ENCODE results near the gene S1PR5.

Gene S1PR5

GRCh38 chr19:10517361-10517759 is at the start of gene S1PR5:
Gene S1PR5 (minus strand): TSS chr19:10517447. CDS start chr19:10515011, 2,436 bp downstream.
- Histone ChIP-seq H3K36me3 (replicated peaks) (no peaks in the 10 kb centered on the region), H3K9me3 (no peaks in the 10 kb centered on the region), H3K4me1 (peaks cover 5% of the 10 kb centered on the region), H3K27me3 (ENCODE audit: low read depth) (no peaks in the 10 kb centered on the region; the same call in 1 of the 2 replicates), H3K4me3 (peak within 1 kb of the TSS; percentile 54)
- DNase-seq (ENCODE audit: low spot score in 2 of 2) = peak in 1 of 2 experiments; percentile 77
- in situ Hi-C loops (cut with MboI; ENCODE audit: low sequenced_read_pairs) = no loop called here

GRCh38 chr19:10566658-10567410 is 49.6 kb upstream of the S1PR5 start:
- no peak for DNase-seq (ENCODE audit: low spot score in 2 of 2)
- in situ Hi-C loops (cut with MboI; ENCODE audit: low sequenced_read_pairs) = no loop called here
- Histone ChIP-seq H3K36me3 (replicated peaks) (peaks cover 26% of the 10 kb centered on the region), H3K4me3 (no peak overlapping the region), H3K4me1 (peaks cover 18% of the 10 kb centered on the region), H3K27me3 (ENCODE audit: low read depth) (no peaks in the 10 kb centered on the region), H3K9me3 (no peaks in the 10 kb centered on the region)

GRCh38 chr19:10566408-10566657 is 49.1 kb upstream of the S1PR5 start:
- no peaks in the 10 kb centered on the region for H3K9me3 ChIP-seq
- peaks cover 27% of the 10 kb centered on the region for H3K36me3 ChIP-seq (replicated peaks)
- H3K4me3 ChIP-seq = peak overlapping the region; percentile 94
- in situ Hi-C loops (cut with MboI; ENCODE audit: low sequenced_read_pairs) = no loop called here
- H3K27me3 ChIP-seq (ENCODE audit: low read depth) = no peaks in the 10 kb centered on the region
- peaks cover 17% of the 10 kb centered on the region for H3K4me1 ChIP-seq
- DNase-seq (ENCODE audit: low spot score in 2 of 2) = no peak

- Histone ChIP-seq H3K4me1 (peaks cover 17% of the 10 kb centered on the region), H3K9me3 (no peaks in the 10 kb centered on the region), H3K4me3 (peak within 1 kb of the TSS; percentile 94), H3K36me3 (replicated peaks) (peaks cover 33% of the 10 kb centered on the region), H3K27me3 (ENCODE audit: low read depth) (no peaks in the 10 kb centered on the region)
- in situ Hi-C loops (cut with MboI; ENCODE audit: low sequenced_read_pairs) = no loop called here
- peak; percentile 91 to 99 for DNase-seq (ENCODE audit: low spot score in 2 of 2)
Observed at GRCh38 chr19:10565567-10566407, 48.5 kb upstream of the S1PR5 start, which contains the start of gene KRI1. Gene KRI1 (minus strand): TSS chr19:10566010. CDS start chr19:10565999, 11 bp downstream.

GRCh38 chr19:10565028-10565566 is 47.9 kb upstream of the S1PR5 start:
- peak; percentile 37 to 78 for DNase-seq (ENCODE audit: low spot score in 2 of 2)
- H3K4me3 ChIP-seq = peak overlapping the region; percentile 94
- in situ Hi-C loops (cut with MboI; ENCODE audit: low sequenced_read_pairs) = no loop called here
- peaks cover 17% of the 10 kb centered on the region for H3K4me1 ChIP-seq
- no peaks in the 10 kb centered on the region for H3K9me3 ChIP-seq
- H3K27me3 ChIP-seq (ENCODE audit: low read depth) = no peaks in the 10 kb centered on the region
- H3K36me3 ChIP-seq (replicated peaks) = peaks cover 40% of the 10 kb centered on the region

- Histone ChIP-seq H3K4me1 (peaks cover 8% of the 10 kb centered on the region), H3K36me3 (replicated peaks) (peaks cover 63% of the 10 kb centered on the region), H3K4me3 (no peak overlapping the region), H3K9me3 (no peaks in the 10 kb centered on the region), H3K27me3 (ENCODE audit: low read depth) (no peaks in the 10 kb centered on the region)
- in situ Hi-C loops (cut with MboI; ENCODE audit: low sequenced_read_pairs) = no loop called here
- DNase-seq (ENCODE audit: low spot score in 2 of 2) = no peak
Observed at GRCh38 chr19:10562609-10563008, 45.4 kb upstream of the S1PR5 start.

- H3K27me3 ChIP-seq (ENCODE audit: low read depth) = no peaks in the 10 kb centered on the region
- H3K36me3 ChIP-seq (replicated peaks) = peaks cover 84% of the 10 kb centered on the region
- peaks cover 8% of the 10 kb centered on the region for H3K4me1 ChIP-seq
- in situ Hi-C loops (cut with MboI; ENCODE audit: low sequenced_read_pairs) = no loop called here
- no peak overlapping the region for H3K4me3 ChIP-seq
- no peak for DNase-seq (ENCODE audit: low spot score in 2 of 2)
- no peaks in the 10 kb centered on the region for H3K9me3 ChIP-seq
Observed at GRCh38 chr19:10560154-10560553, 42.9 kb upstream of the S1PR5 start.

GRCh38 chr19:10557603-10558197 is 40.5 kb upstream of the S1PR5 start:
- Histone ChIP-seq H3K36me3 (replicated peaks) (peaks cover 91% of the 10 kb centered on the region), H3K4me3 (no peak overlapping the region), H3K4me1 (no peaks in the 10 kb centered on the region), H3K9me3 (no peaks in the 10 kb centered on the region), H3K27me3 (ENCODE audit: low read depth) (no peaks in the 10 kb centered on the region)
- in situ Hi-C loops (cut with MboI; ENCODE audit: low sequenced_read_pairs) = no loop called here
- no peak for DNase-seq (ENCODE audit: low spot score in 2 of 2)

- no peak for DNase-seq (ENCODE audit: low spot score in 2 of 2)
- no peaks in the 10 kb centered on the region for H3K27me3 ChIP-seq (ENCODE audit: low read depth)
- peaks cover 85% of the 10 kb centered on the region for H3K36me3 ChIP-seq (replicated peaks)
- no peaks in the 10 kb centered on the region for H3K4me1 ChIP-seq
- H3K4me3 ChIP-seq = no peak overlapping the region
- no peaks in the 10 kb centered on the region for H3K9me3 ChIP-seq
- in situ Hi-C loops (cut with MboI; ENCODE audit: low sequenced_read_pairs) = no loop called here
Observed at GRCh38 chr19:10555610-10555973, 38.3 kb upstream of the S1PR5 start.

- in situ Hi-C loops (cut with MboI; ENCODE audit: low sequenced_read_pairs) = no loop called here
- Histone ChIP-seq H3K4me3 (no peak overlapping the region), H3K36me3 (replicated peaks) (peaks cover 83% of the 10 kb centered on the region), H3K27me3 (ENCODE audit: low read depth) (no peaks in the 10 kb centered on the region), H3K4me1 (no peaks in the 10 kb centered on the region), H3K9me3 (no peaks in the 10 kb centered on the region)
- no peak for DNase-seq (ENCODE audit: low spot score in 2 of 2)
Observed at GRCh38 chr19:10554760-10555609, 37.7 kb upstream of the S1PR5 start.

- in situ Hi-C loops (cut with MboI; ENCODE audit: low sequenced_read_pairs) = no loop called here
- Histone ChIP-seq H3K9me3 (no peaks in the 10 kb centered on the region), H3K36me3 (replicated peaks) (peaks cover 83% of the 10 kb centered on the region), H3K4me1 (no peaks in the 10 kb centered on the region), H3K4me3 (no peak overlapping the region), H3K27me3 (ENCODE audit: low read depth) (no peaks in the 10 kb centered on the region)
- DNase-seq (ENCODE audit: low spot score in 2 of 2) = no peak
Observed at GRCh38 chr19:10553943-10554381, 36.7 kb upstream of the S1PR5 start.

- no peak for DNase-seq (ENCODE audit: low spot score in 2 of 2)
- in situ Hi-C loops (cut with MboI; ENCODE audit: low sequenced_read_pairs) = no loop called here
- no peaks in the 10 kb centered on the region for H3K9me3 ChIP-seq
- no peaks in the 10 kb centered on the region for H3K27me3 ChIP-seq (ENCODE audit: low read depth)
- no peaks in the 10 kb centered on the region for H3K4me1 ChIP-seq
- no peak overlapping the region for H3K4me3 ChIP-seq
- peaks cover 83% of the 10 kb centered on the region for H3K36me3 ChIP-seq (replicated peaks)
Observed at GRCh38 chr19:10553087-10553667, 35.9 kb upstream of the S1PR5 start.
